Hippocampal formation (tissue), 2 donors: ENCODE results near the gene TMEM184C.
A peak's percentile ranks its signal among the peaks of the same experiment; 100 is the strongest.

Experiments
- DNase-seq, 2 donors: peaks; one replicate each; lab custom pipeline; 2025; lab: John Stamatoyannopoulos, UW

The TMEM184C gene

GRCh38 chr4:147617173-147617840, at the start of gene TMEM184C:
Gene TMEM184C (plus strand): TSS chr4:147617397. CDS start chr4:147617957, 560 bp downstream.
- peak; percentile 94 for DNase-seq

- DNase-seq, result no peak
Observed at GRCh38 chr4:147570616-147571015, 46.6 kb upstream of the TMEM184C start.

GRCh38 chr4:147571036-147571770, 46.0 kb upstream of the TMEM184C start:
- no peak for DNase-seq

GRCh38 chr4:147576084-147576483, 41.1 kb upstream of the TMEM184C start:
- no peak for DNase-seq

GRCh38 chr4:147578051-147578476, 39.1 kb upstream of the TMEM184C start:
- no peak for DNase-seq

GRCh38 chr4:147578593-147578992, 38.6 kb upstream of the TMEM184C start:
- DNase-seq, result no peak

- no peak for DNase-seq
Observed at GRCh38 chr4:147580396-147580795, 36.8 kb upstream of the TMEM184C start.

- no peak for DNase-seq
Observed at GRCh38 chr4:147581606-147582350, 35.4 kb upstream of the TMEM184C start.

GRCh38 chr4:147582386-147583060, 34.7 kb upstream of the TMEM184C start:
- DNase-seq, result no peak

GRCh38 chr4:147583876-147584275, 33.3 kb upstream of the TMEM184C start:
- DNase-seq, result no peak

- no peak for DNase-seq
Observed at GRCh38 chr4:147586032-147586431, 31.2 kb upstream of the TMEM184C start.

GRCh38 chr4:147586637-147587036, 30.6 kb upstream of the TMEM184C start:
- DNase-seq, result no peak

- peak in 1 of 2 donors; percentile 45 for DNase-seq
Observed at GRCh38 chr4:147587041-147587440, 30.2 kb upstream of the TMEM184C start.

GRCh38 chr4:147589586-147589985, 27.6 kb upstream of the TMEM184C start:
- no peak for DNase-seq

GRCh38 chr4:147590249-147590920, 26.8 kb upstream of the TMEM184C start:
- peak; percentile 48 to 77 for DNase-seq

GRCh38 chr4:147591106-147591505, 26.1 kb upstream of the TMEM184C start:
- DNase-seq, result no peak

- no peak for DNase-seq
Observed at GRCh38 chr4:147594107-147594506, 23.1 kb upstream of the TMEM184C start.

- no peak for DNase-seq
Observed at GRCh38 chr4:147594578-147594977, 22.6 kb upstream of the TMEM184C start.

GRCh38 chr4:147596377-147596776, 20.8 kb upstream of the TMEM184C start:
- DNase-seq, result no peak

GRCh38 chr4:147596981-147597380, 20.2 kb upstream of the TMEM184C start:
- DNase-seq, result no peak

GRCh38 chr4:147597561-147597960, 19.6 kb upstream of the TMEM184C start:
- DNase-seq, result no peak

GRCh38 chr4:147599206-147599605, 18.0 kb upstream of the TMEM184C start:
- no peak for DNase-seq
